ENCODE measurements around the gene ULK4.
A peak's percentile ranks its signal among the peaks of the same experiment; 100 is the strongest.
"Not testable (repeated sequence)": the region's sequence is repeated elsewhere in the genome, so short reads cannot be mapped to it uniquely, and the experiment has no call there.

The ULK4 gene

DNA sequence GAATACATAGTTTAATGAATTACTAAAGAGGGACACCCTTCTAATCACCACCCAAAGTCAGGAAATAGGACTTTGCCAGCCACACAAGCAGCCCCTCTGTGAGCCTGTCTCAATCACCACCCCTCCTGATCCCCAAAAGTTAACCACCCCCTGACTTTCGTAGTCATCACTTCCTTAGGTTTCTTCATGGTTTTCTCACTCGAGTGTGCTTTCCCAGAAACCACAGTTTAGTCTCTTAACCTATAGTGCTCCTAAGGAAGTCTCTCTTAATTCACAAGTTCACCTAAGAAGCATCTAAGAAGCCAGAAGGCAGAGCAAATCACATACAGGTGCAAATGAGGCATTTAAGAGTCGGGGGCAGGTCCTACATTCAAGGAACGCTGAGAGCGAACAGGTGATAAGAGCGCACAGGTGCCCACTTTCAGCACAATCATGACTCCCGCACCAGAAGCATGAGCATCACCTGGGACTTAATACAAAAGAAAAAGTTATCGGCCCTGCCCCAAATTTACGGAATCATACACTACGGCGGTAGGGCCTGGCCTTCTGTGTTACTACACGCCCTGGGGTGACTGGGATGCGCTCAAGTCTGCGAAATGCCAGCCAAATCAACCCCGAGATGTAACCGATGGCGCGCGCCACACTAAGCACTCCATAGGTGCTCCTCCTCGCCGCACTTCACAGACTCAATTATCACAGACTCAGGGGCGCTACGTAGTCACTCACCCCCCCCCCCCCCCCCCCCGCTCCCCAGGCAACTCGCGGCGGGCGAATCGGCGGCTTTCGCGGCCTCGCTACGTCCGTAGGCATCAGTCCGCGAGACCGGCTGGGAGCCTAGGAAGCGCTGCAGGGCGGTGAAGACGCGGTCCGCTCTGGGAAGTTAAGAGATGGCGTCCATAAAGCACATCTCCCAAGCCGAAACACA lies 815 bp downstream of the ULK4 start:
- DNase-seq (ENCODE audit: low read depth in 2 of 2, low spot score in 1 of 2): peak; percentile 14 to 17

DNA sequence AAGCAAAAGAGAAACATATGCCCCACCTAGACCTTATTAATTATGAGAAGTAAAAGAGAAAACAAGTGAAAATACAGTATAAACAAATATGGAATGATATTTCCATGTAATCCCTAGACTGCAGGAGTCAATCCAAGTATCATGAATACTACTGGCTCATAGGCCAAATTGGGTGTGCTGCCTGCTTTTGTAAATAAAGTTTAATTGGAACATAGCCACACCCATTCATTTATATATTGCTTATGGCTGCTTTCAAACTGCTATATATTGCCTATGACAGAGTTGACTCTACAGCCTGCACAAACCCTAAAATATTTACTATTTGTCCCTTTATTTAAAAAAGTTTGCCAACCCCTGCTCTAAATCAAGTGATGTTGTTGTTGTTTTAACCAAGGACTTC lies 5.3 kb downstream of the ULK4 start:
- no peak for DNase-seq (ENCODE audit: low read depth in 2 of 2, low spot score in 1 of 2)

- DNase-seq (ENCODE audit: low read depth in 2 of 2, low spot score in 1 of 2): no peak
Measured at GRCh38 chr3:41955192-41955591, 6.7 kb downstream of the ULK4 start.

DNA sequence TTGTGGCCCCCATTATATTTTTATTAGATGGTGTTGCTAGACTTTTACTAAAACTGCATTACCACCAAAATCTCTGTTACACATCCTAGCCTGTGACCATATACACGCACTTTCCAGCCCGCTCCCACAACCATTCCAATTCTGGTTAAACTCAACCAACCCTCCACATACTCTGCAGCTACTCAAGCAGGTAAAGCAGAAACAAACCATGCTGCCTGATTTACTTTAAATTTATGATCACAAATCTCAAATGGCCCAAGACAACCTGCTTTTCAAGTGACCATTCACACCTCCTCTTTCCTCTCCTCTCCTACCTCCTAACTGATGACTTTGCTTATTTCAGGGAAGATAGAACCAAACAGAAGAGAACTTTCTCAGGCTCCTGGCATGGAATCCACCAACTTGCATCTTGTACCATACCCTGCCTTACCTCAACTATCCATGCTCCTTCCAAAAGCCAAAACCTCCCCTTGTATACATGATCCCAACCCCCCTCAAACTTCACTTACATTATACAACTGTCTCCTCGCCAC lies 18.5 kb downstream of the ULK4 start:
- DNase-seq (ENCODE audit: low read depth in 2 of 2, low spot score in 1 of 2): no peak

DNA sequence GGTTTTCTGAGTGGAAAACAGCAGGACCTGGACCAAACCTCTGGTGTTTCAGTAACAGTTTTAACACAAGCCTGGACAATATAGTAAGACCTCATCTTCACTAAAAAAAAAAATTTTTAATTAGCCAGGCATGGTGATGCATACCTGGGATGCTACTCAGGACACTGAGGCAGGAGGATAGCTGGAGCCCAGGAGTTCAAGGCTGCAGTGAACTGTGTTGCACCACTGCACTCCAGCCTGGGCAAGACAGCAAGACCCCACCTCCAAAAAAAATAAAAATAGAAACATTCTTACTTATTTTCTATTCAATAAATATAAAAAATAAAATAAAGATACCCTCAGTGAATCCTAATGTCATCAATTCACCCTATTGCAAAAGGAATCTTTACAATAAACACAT lies 21.5 kb downstream of the ULK4 start:
- DNase-seq (ENCODE audit: low read depth in 2 of 2, low spot score in 1 of 2): no peak

GRCh38 chr3:41936384-41936783 lies 25.5 kb downstream of the ULK4 start:
- DNase-seq (ENCODE audit: low read depth in 2 of 2, low spot score in 1 of 2): no peak

GRCh38 chr3:41933154-41933676 lies 28.7 kb downstream of the ULK4 start:
- no peak for DNase-seq (ENCODE audit: low read depth in 2 of 2, low spot score in 1 of 2)

- no peak for DNase-seq (ENCODE audit: low read depth in 2 of 2, low spot score in 1 of 2)
Measured at GRCh38 chr3:41932464-41932863, 29.4 kb downstream of the ULK4 start.

- DNase-seq (ENCODE audit: low read depth in 2 of 2, low spot score in 1 of 2): no peak
Measured at GRCh38 chr3:41920406-41920965, 41.4 kb downstream of the ULK4 start.

- DNase-seq (ENCODE audit: low read depth in 2 of 2, low spot score in 1 of 2): no peak
Measured at GRCh38 chr3:41915353-41915752, 46.5 kb downstream of the ULK4 start.

DNA sequence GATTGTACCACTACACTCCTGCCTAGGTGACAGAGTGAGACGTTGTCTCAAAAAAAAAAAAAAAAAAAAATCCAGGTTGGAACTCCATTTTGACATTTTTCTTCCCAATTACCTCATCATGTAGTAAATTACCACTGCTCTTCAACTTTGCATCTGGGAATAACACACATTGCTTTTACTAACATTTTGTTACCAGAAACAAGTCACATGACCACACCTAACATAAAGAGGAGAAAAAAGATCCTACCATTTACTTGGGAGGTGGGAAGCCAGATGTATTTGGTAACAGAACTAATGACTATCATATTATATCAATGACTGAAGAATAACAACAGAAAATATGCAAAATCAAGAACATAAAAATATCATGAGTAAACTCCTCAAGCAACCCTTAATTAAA lies 49.6 kb downstream of the ULK4 start:
- no peak for DNase-seq (ENCODE audit: low read depth in 2 of 2, low spot score in 1 of 2)

DNA sequence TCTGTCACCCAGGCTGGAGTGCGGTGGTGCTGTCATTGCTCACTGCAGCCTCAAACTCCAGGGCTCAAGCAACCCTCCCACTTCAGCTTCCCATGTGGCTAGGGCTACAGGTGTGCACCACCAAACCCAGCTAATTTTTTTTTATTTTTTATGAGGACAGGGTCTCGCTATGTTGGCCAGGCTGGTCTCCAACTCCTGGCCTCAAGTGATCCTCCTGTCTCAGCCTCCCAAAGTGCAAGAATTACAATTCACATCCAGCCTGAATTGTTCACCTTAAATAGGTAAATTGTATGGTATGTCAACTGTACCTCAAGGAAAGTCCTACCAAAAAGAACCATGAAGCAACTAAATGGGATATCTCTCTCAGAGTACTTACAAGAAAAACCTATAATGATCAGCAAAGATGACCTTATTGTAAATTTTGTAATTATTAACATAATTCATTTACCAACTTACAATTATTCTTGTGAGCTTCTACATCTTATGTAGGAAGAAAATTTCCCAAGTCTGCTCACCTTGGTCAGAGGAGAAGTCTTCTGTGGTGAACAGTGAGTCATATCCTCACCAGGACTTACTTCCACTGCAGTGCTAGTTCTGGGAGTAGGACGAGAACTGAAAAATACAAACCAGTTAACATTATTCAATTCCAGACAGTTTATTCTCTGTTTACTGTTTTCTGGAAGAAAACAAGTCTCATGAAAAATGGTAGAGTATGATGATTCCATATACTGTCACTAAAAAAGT lies 54.4 kb downstream of the ULK4 start:
- no peak for DNase-seq (ENCODE audit: low read depth in 2 of 2, low spot score in 1 of 2)

GRCh38 chr3:41900265-41900664 lies 61.6 kb downstream of the ULK4 start:
- no peak for DNase-seq (ENCODE audit: low read depth in 2 of 2, low spot score in 1 of 2)

DNA sequence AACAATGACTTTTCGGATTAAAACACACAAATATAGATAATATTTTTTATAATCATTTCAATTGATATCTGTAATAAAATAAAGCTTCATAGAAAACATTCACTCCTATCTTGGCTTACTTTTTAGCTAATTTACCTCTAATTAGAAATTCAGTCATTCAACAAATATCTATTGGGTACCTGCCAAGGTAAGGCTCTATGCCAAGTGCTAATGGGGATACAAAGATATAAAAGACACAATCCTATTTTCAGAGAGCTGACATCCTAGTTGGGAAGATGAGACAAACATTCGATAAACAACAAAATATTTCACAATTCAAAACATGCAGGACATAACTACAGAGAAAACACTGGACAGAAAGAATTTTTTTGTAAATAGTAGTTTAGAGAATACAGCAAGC lies 63.3 kb downstream of the ULK4 start:
- DNase-seq (ENCODE audit: low read depth in 2 of 2, low spot score in 1 of 2): no peak

DNA sequence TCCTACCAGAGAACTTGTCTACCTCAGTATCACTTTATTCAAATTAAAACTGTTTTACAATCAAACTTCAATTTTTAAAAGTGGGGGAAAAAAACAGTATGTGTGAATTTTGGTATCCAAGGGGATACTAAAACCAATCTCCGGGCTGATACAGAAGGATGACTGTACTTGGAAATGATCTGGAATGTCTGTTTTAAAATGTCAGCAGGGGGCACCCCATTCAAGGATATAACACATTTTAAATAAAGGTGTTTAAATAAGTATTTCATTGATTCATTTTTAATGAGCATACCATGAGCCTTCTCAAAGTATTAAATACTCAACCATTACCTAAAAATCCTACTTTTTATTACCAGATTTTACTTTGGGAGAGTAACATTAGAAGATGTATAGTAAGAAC lies 67.9 kb downstream of the ULK4 start:
- no peak for DNase-seq (ENCODE audit: low read depth in 2 of 2, low spot score in 1 of 2)

GRCh38 chr3:41888368-41889076 lies 73.4 kb downstream of the ULK4 start:
- no peak for DNase-seq (ENCODE audit: low read depth in 2 of 2, low spot score in 1 of 2)

- DNase-seq (ENCODE audit: low read depth in 2 of 2, low spot score in 1 of 2): no peak
Measured at GRCh38 chr3:41882956-41883355, 78.9 kb downstream of the ULK4 start.

DNA sequence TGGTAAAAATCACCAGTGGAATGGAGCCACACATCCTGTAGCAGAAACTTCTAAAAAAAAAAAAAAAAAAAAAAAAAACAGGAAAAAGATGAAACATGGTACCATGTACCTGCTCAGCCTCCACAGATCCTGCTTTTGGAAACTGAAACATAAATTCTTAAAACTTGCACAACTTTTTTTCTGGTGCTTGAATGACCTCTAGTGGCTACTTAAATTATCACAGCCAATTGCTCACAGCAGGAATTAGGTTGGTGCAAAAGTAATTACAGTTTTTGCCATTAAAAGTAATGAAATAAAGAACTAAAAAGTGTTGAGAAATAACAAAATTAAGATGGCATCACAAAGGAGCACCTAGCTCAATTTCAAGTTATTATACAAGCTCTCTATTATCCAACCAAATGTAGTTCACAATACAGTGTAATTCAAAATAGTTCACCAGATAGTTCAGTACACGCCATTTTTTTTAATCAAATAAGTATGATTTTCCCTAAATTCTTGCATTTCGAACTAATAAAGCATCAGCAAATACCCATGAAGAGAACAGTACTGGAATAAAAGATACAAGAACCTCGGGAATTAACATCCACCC lies 80.6 kb downstream of the ULK4 start:
- DNase-seq (ENCODE audit: low read depth in 2 of 2, low spot score in 1 of 2): no peak

DNA sequence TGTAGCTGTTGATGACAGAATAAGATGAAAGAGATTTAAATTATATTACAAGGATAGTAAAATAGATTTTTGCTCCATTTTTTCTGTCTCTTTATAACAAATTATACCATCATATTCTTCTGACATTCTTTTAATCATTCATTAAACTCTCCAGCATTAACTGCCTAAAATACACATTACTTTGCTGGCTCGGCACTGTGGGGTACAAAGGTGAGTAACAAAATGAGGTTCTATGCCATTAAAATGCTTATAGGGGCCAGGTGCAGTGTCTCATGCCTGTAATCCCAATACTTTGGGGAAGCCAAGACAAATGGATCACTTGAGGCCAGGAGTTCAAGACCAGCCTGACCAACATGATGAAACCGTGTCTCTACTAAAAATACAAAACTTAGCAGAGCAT lies 81.5 kb downstream of the ULK4 start:
- DNase-seq (ENCODE audit: low read depth in 2 of 2, low spot score in 1 of 2): no peak

GRCh38 chr3:41877741-41878140 lies 84.2 kb downstream of the ULK4 start:
- DNase-seq (ENCODE audit: low read depth in 2 of 2, low spot score in 1 of 2): not testable (repeated sequence)

- DNase-seq (ENCODE audit: low read depth in 2 of 2, low spot score in 1 of 2): no peak
Measured at GRCh38 chr3:41874022-41874421, 87.9 kb downstream of the ULK4 start.

Data from stimulated activated CD8-positive, alpha-beta memory T cell treated with anti-CD3 and anti-CD28 coated beads, Interleukin-4, amount 100 ng/mL, for 4 hours (primary cell).